Mammary epithelial cell (primary cell): ENCODE results near the gene DSCAM.

ENCODE experiments used
- CTCF ChIP-seq, 2 donors: IDR thresholded peaks in 1 of 2; conservative IDR thresholded peaks in 1 of 2; 2 replicates each; pipeline ENCODE4 v1.5.1; 2011 to 2012; ENCODE audit warnings: inconsistent platforms in 2 of 2, low read length in 2 of 2, mild to moderate bottlenecking in 2 of 2, control low read depth in 1 of 2, low read depth in 1 of 2; ENCODE audit not compliant: insufficient read depth in 1 of 2; ENCODE audit errors: extremely low read depth in 1 of 2
- EZH2 ChIP-seq: IDR thresholded peaks from 2 replicates; pipeline ENCODE4 v1.6.1; 2012; ENCODE audit warnings: low read length, inconsistent platforms, borderline replicate concordance

- TF ChIP-seq CTCF (conservative IDR thresholded peaks at IDR 0.05 in 1 of 2, IDR thresholded peaks at IDR 0.05 in 1 of 2; ENCODE audit: extremely low read depth in 1 of 2, insufficient read depth in 1 of 2, low read depth in 1 of 2, low read length in 2 of 2) (no peak), EZH2 (no peak)
Observed at GRCh38 chr21:40139636-40140035, 707.3 kb downstream of the DSCAM start.
